Activated naive CD4-positive, alpha-beta T cell treated with anti-CD3 and anti-CD28 coated beads, Interleukin-2, amount 10 ng/mL, durations not matched to agents 7 days and 5 days (primary cell): ENCODE data around the gene SPOCK2.

Source experiments
- CTCF ChIA-PET: fragments of 350-600 bp; sonication (Branson Sonifier 250); formaldehyde crosslinking; loops from one replicate; lab custom pipeline; 2021; ENCODE audit warnings: antibody characterized with exemption; lab: Charles Lee
- DNase-seq: peaks from one replicate; pipeline ENCODE4 v3.0.0-alpha.2; 2020
- H3K27ac Mint-ChIP-seq: one replicate; pipeline ENCODE4 v1.8.0; 2021; ENCODE audit warnings: mild to moderate bottlenecking, moderate library complexity, mixed read lengths
- H3K27me3 Mint-ChIP-seq: one replicate; pipeline ENCODE4 v1.8.0; 2021; ENCODE audit warnings: mild to moderate bottlenecking, mixed read lengths
- H3K36me3 Mint-ChIP-seq: one replicate; pipeline ENCODE4 v1.8.0; 2021; ENCODE audit warnings: mixed read lengths
- H3K4me1 Mint-ChIP-seq: one replicate; pipeline ENCODE4 v1.8.0; 2021; ENCODE audit warnings: mixed read lengths
- H3K4me3 Mint-ChIP-seq: one replicate; pipeline ENCODE4 v1.8.0; 2021; ENCODE audit warnings: mild to moderate bottlenecking, moderate library complexity, mixed read lengths
- H3K9me3 Mint-ChIP-seq: one replicate; pipeline ENCODE4 v1.8.0; 2021; ENCODE audit warnings: mixed read lengths

The SPOCK2 gene

GRCh38 chr10:72089618-72090017 lies 1.3 kb upstream of the SPOCK2 start:
- no peaks in the 10 kb centered on the region for H3K27me3 Mint-ChIP-seq
- H3K36me3 Mint-ChIP-seq, result peaks cover 38% of the 10 kb centered on the region
- peak overlapping the region; percentile 67 for H3K4me3 Mint-ChIP-seq
- H3K27ac Mint-ChIP-seq, result peak overlapping the region; percentile 99
- no peaks in the 10 kb centered on the region for H3K9me3 Mint-ChIP-seq
- peaks cover 46% of the 10 kb centered on the region for H3K4me1 Mint-ChIP-seq
- peak; percentile 42 for DNase-seq
- CTCF ChIA-PET, result interaction anchor here (1.2 to 3.3 kb wide), 5 partner anchors 37 to 248 kb away, joined by 3 to 15 read pairs (median 5); no protein-coding TSS in a partner anchor

- Mint-ChIP-seq H3K4me3 (peak overlapping the region; percentile 98), H3K27me3 (no peaks in the 10 kb centered on the region), H3K36me3 (peaks cover 40% of the 10 kb centered on the region), H3K27ac (peak overlapping the region; percentile 99), H3K9me3 (no peaks in the 10 kb centered on the region), H3K4me1 (peaks cover 47% of the 10 kb centered on the region)
- DNase-seq, result peak; percentile 72
- CTCF ChIA-PET, result interaction anchor here (1.3 to 3.3 kb wide), 3 partner anchors 37 to 252 kb away, joined by 3 to 15 read pairs (median 5); no protein-coding TSS in a partner anchor
These were observed 681 bp upstream of the SPOCK2 start for GRCh38 chr10:72088889-72089575.

GRCh38 chr10:72087392-72087968 lies 871 bp downstream of the SPOCK2 start:
- Mint-ChIP-seq H3K4me3 (peak overlapping the region; percentile 98), H3K27ac (peak overlapping the region; percentile 91), H3K9me3 (no peaks in the 10 kb centered on the region), H3K36me3 (peaks cover 49% of the 10 kb centered on the region), H3K27me3 (no peaks in the 10 kb centered on the region), H3K4me1 (peaks cover 59% of the 10 kb centered on the region)
- DNase-seq, result peak; percentile 63
- CTCF ChIA-PET, result interaction anchor here (1.3 to 3.3 kb wide), 3 partner anchors 39 to 254 kb away, joined by 3 to 15 read pairs (median 4); no protein-coding TSS in a partner anchor

- peak; percentile 82 for DNase-seq
- H3K4me1 Mint-ChIP-seq, result peaks cover 67% of the 10 kb centered on the region
- H3K9me3 Mint-ChIP-seq, result no peaks in the 10 kb centered on the region
- CTCF ChIA-PET, result interaction anchor here (1.2 to 3.3 kb wide), 3 partner anchors 22 to 249 kb away, joined by 3 to 15 read pairs (median 4); no protein-coding TSS in a partner anchor
- peaks cover 54% of the 10 kb centered on the region for H3K36me3 Mint-ChIP-seq
- H3K4me3 Mint-ChIP-seq, result peak overlapping the region; percentile 98
- H3K27me3 Mint-ChIP-seq, result no peaks in the 10 kb centered on the region
- H3K27ac Mint-ChIP-seq, result peak overlapping the region; percentile 91
These were observed 1.6 kb downstream of the SPOCK2 start for GRCh38 chr10:72086466-72087391.

GRCh38 chr10:72085864-72086465 lies 2.4 kb downstream of the SPOCK2 start:
- H3K4me3 Mint-ChIP-seq, result peak overlapping the region; percentile 98
- peaks cover 71% of the 10 kb centered on the region for H3K4me1 Mint-ChIP-seq
- H3K9me3 Mint-ChIP-seq, result no peaks in the 10 kb centered on the region
- DNase-seq, result no peak
- CTCF ChIA-PET, result interaction anchor here (1.2 kb wide), 1 partner anchor 23 kb away, joined by 3 read pairs; no protein-coding TSS in a partner anchor
- no peaks in the 10 kb centered on the region for H3K27me3 Mint-ChIP-seq
- H3K27ac Mint-ChIP-seq, result peak overlapping the region; percentile 91
- peaks cover 56% of the 10 kb centered on the region for H3K36me3 Mint-ChIP-seq

- Mint-ChIP-seq H3K9me3 (no peaks in the 10 kb centered on the region), H3K4me3 (peak overlapping the region; percentile 98), H3K27me3 (no peaks in the 10 kb centered on the region), H3K36me3 (peaks cover 57% of the 10 kb centered on the region), H3K4me1 (peaks cover 76% of the 10 kb centered on the region), H3K27ac (peak overlapping the region; percentile 91)
- CTCF ChIA-PET, result interaction anchor here (0.7 to 1.2 kb wide), 2 partner anchors 41 to 252 kb away, joined by 3 read pairs; no protein-coding TSS in a partner anchor
- DNase-seq, result no peak
These were observed 3.2 kb downstream of the SPOCK2 start for GRCh38 chr10:72085166-72085565.

- CTCF ChIA-PET, result interaction anchor here (1.0 to 1.9 kb wide), 3 partner anchors 42 to 252 kb away, joined by 3 to 6 read pairs (median 3); no protein-coding TSS in a partner anchor
- H3K36me3 Mint-ChIP-seq, result peaks cover 66% of the 10 kb centered on the region
- no peaks in the 10 kb centered on the region for H3K9me3 Mint-ChIP-seq
- H3K27ac Mint-ChIP-seq, result peak overlapping the region; percentile 87
- H3K27me3 Mint-ChIP-seq, result no peaks in the 10 kb centered on the region
- H3K4me3 Mint-ChIP-seq, result peak overlapping the region; percentile 98
- H3K4me1 Mint-ChIP-seq, result peaks cover 77% of the 10 kb centered on the region
- peak; percentile 66 for DNase-seq
These were observed 4.4 kb downstream of the SPOCK2 start for GRCh38 chr10:72083790-72084459.

- Mint-ChIP-seq H3K4me3 (peak overlapping the region; percentile 98), H3K4me1 (peaks cover 81% of the 10 kb centered on the region), H3K27me3 (no peaks in the 10 kb centered on the region), H3K36me3 (peaks cover 69% of the 10 kb centered on the region), H3K9me3 (no peaks in the 10 kb centered on the region), H3K27ac (peak overlapping the region; percentile 87)
- peak; percentile 18 for DNase-seq
- CTCF ChIA-PET, result interaction anchor here (1.0 to 1.9 kb wide), 2 partner anchors 141 to 253 kb away, joined by 3 to 6 read pairs; no protein-coding TSS in a partner anchor
These were observed 5.2 kb downstream of the SPOCK2 start for GRCh38 chr10:72082856-72083789.

- DNase-seq, result peak; percentile 19
- Mint-ChIP-seq H3K27me3 (no peaks in the 10 kb centered on the region), H3K4me3 (no peak overlapping the region), H3K4me1 (peaks cover 90% of the 10 kb centered on the region), H3K36me3 (peaks cover 76% of the 10 kb centered on the region), H3K27ac (peak overlapping the region; percentile 70), H3K9me3 (no peaks in the 10 kb centered on the region)
- CTCF ChIA-PET, result no interaction called here
These were observed 6.4 kb downstream of the SPOCK2 start for GRCh38 chr10:72081772-72082590.

- H3K4me1 Mint-ChIP-seq, result peaks cover 93% of the 10 kb centered on the region
- CTCF ChIA-PET, result no interaction called here
- DNase-seq, result peak; percentile 9
- H3K9me3 Mint-ChIP-seq, result no peaks in the 10 kb centered on the region
- peak overlapping the region; percentile 70 for H3K27ac Mint-ChIP-seq
- H3K4me3 Mint-ChIP-seq, result peak overlapping the region; percentile 24
- no peaks in the 10 kb centered on the region for H3K27me3 Mint-ChIP-seq
- H3K36me3 Mint-ChIP-seq, result peaks cover 72% of the 10 kb centered on the region
These were observed 7.1 kb downstream of the SPOCK2 start for GRCh38 chr10:72081210-72081609.
